Measurements from ENCODE around the gene KRT12.

KRT12 gene

DNA sequence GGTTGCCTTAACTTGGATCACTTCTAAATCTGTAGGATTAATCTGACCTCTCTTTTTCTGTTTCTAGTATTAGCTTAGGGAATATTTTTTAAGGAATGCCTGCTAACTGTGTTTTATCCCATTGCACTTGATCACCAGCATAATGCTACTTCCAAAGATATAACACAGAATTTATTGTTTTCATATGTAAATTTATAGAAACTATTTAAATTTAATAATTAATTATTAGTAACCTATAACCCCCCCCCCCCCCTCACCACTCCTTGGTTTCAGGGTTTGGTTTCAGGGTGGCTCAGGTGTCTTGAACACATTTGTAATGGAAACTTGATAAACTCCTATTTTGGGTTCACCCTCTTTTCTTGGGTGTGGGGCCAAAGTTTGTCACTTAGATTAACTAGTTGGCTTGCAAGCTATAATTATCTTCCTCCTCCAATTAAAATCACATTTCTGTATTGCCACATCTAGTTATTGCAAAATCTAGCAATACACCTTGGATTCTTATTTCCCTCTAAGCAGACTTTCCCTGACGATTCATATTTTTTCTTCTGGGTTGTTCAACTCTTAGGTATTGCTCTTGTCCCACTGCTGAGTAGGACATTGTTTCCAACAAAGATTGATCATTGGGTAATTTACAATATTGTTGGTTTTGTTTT is 18.3 kb downstream of the KRT12 start:
- intact Hi-C loops (cut with DNase I): no loop called here
- no peak for DNase-seq

DNA sequence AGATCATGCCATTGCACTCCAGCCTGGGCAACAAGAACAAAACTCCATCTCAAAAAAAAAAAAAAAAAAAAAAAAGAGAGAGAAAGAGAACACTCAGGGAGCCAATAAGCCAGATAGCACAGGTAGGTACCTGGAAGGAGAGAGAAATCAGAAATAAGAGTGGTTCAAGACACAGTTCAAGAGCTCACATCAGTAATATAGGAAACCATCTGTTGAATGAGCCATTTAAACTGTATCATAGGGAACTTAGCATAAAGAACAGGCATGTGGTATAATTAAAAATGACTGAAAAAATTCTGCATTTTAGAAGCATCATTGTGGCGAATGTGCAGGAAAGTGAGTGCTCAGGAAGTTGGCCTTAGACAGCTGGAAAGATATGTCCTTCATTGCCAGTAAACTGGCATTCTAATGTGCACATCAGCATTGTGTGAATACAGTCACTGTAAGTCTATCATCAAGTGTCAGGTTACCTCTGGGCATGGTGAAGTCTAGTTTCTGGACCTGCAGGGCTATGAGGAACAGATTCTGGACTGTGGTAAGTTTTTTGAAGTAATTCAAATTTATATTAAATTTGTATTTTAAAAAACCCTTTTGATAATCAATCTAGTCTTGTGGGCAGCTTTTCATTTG is 20.4 kb downstream of the KRT12 start:
- no peak for DNase-seq
- intact Hi-C loops (cut with DNase I): no loop called here

DNA sequence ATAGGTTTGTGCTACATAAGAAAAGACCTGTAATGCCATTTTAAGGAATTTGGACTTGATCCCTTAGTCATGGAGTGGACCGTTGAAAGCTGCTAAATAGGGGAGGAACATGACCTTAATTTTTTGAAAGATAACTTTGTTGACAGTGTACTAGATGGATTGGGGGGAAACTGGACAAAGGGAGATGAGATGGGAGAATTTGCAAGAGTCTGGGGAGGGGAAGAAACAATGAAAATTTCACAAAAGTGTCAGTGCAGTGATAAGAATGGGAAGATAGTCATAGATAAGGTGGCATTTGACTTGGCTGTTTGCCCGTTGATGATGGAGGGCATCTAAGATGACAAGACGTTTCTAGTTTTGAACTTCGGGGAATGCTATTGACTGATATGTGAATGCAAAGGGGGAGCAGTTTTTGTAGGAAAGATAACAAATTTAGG is 22.3 kb downstream of the KRT12 start:
- no peak for DNase-seq
- intact Hi-C loops (cut with DNase I): no loop called here

DNA sequence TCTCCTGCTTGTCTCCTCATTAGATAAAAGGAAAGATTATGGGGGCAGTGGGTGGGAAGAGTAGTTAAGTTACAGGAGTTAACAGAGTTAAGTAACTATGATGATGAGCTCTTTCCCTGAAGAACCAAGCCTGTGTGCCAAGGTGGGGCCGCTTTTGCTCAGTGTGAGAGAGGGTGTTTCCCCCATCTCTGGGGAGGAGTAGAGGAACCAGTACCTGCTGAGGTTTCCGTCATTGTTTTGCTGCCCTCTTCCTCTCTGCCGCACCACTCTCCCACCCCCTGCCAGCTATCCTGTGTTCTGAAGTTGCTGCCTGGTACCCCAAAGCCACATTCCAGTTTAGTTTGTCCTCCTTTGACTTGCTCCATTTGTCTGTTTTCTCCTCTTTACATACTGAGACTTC is 23.8 kb downstream of the KRT12 start:
- intact Hi-C loops (cut with DNase I): no loop called here
- no peak for DNase-seq

DNA sequence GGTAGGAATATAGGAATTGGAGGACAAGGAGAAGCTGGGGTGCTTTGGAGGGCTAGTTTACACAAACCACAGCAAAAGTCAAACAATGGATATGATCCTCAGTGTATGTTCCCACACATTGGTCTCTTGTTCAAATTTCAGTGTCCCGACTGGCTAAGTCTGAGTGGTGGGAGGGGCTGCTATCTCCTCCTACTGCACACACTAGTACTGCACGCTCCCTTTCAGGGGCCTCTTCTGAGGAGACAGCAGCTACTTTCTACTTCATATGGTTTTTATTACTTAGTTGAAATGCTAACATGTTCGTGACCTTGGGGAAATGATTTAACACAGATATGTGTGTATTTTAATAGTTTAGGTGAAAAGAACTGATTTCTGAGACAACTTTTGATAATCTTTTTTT is 25.8 kb downstream of the KRT12 start:
- intact Hi-C loops (cut with DNase I): no loop called here
- no peak for DNase-seq

DNA sequence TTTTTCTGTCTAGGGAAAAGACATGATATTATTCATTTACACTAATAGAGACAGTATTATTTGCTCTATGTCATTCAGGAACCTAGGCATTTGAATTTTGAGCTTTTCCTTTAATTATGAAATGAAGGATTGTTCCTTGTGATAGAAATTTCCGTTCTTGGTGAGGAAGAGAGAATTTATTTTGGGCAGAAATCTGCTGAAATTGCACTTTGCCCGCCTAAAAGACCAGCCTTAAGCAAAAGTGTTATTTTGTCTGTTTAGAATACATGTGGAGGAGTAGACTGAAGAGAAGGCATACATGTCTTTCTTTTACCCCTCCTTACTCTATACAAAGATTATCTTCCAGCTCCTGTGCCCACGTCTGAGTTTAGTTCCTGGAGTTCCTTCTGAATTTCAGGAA is 27.8 kb downstream of the KRT12 start:
- no peak for DNase-seq
- intact Hi-C loops (cut with DNase I): no loop called here

DNA sequence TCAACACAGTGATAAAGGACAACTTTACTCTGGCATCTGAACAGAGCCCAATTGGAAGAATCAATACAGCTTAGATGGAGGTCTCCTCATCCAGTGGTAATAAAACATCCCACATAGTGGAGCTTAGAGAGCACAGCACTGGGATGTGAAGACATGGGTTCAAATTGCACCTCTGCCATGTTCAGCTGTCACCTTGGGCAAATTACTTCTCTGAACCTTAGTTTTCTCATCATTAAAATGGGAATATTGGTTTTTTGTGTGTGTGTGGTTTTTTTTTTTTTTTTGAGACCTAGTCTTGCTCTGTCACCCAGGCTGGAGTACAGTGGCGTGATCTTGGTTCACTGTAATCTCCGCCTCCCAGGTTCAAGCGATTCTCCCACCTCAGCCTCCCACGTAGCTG is 31.0 kb downstream of the KRT12 start:
- intact Hi-C loops (cut with DNase I): no loop called here
- no peak for DNase-seq

DNA sequence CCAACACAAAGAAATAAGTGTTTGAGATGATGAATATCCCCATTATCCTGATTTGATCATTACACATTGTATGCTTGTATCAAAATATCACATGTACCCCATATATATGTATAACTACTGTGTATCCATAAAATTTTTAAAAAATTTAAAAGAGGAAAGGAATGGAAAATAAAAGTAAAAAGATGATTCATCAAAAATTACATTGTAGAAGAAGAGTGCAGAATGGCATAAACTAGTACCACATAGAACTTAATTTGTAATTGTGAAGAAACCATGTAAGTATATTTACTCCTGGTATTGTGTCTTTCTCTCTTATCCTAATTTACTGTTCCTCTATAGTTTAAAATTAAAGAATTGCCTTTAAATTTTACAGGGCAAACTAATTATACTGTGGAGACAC is 33.1 kb downstream of the KRT12 start:
- intact Hi-C loops (cut with DNase I): no loop called here
- no peak for DNase-seq

DNA sequence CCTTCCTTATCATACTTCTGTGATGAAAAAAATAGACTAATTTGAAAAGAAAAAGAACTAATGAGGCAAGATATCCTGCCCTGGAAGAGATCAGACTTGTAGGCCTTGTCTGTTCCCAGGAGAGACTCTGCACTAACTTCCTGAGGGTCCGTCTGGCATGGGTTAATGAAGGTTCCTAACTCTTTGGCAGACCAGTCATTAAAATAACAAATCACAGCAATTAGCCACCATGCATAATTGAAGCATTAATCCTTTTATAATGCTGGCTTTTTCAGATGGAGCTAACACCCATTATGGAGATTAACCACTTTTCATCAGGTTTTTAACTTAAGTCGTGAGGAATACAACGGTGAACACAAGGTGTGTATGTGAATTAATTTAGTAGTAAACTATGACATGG is 34.2 kb downstream of the KRT12 start:
- no peak for DNase-seq
- intact Hi-C loops (cut with DNase I): no loop called here

DNA sequence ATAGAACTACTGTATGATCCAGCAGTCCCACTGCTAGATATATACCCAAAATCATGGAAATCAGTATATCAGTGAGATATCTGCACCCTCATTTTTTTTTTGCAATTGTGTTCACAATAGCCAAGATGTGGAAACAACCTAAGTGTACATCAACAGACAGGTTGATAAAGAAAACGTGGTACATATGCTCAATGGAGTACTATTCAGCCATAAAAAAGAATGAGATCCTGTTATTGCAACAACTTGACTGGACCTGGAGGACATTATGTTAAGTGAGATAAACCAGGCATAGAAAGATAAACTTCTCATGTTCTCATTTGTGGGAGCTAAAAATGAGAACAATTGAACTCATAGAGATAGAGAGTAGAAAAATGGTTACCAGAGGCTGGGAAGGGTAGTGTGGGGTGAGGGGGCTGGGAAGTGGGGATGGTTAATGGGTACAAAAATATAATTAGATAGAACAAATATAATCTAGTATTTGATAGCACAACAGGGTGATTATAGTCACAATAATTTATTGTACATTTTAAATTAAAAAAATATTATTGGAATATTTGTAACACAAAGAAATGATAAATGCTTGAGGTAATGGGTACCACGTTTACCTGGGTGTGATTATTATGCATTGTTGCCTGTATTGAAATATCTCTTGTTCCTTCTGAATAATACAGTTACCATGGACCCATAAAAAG is 36.8 kb downstream of the KRT12 start:
- no peak for DNase-seq
- intact Hi-C loops (cut with DNase I): no loop called here

DNA sequence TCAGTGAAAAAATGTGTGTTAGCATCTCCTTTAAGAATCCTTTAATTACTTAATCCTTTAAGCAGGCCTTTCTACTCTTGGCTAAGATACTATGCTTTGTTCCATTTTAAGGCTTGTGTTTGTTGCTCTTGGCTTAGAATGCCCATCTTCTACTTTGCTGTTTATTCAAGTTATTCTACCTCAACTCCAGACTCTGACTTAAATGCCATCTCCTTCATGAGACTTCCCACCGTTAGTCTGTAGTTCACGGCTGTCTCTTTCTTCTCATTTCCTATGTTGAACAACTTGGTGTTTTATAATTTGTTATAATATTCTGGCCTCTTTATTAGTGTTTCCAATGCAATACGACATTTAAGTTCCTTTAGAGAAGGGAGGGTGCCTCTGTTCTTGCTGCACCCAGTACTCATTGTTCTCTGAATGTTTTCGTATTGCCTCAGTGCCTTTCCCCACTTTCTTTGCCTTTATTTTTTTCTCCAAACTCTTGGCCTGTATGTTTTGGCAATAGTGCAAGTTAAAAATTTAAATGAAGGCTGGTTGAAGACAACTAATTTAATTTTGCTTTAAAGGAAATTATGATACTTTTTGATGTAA is 38.5 kb downstream of the KRT12 start:
- intact Hi-C loops (cut with DNase I): no loop called here
- no peak for DNase-seq

DNA sequence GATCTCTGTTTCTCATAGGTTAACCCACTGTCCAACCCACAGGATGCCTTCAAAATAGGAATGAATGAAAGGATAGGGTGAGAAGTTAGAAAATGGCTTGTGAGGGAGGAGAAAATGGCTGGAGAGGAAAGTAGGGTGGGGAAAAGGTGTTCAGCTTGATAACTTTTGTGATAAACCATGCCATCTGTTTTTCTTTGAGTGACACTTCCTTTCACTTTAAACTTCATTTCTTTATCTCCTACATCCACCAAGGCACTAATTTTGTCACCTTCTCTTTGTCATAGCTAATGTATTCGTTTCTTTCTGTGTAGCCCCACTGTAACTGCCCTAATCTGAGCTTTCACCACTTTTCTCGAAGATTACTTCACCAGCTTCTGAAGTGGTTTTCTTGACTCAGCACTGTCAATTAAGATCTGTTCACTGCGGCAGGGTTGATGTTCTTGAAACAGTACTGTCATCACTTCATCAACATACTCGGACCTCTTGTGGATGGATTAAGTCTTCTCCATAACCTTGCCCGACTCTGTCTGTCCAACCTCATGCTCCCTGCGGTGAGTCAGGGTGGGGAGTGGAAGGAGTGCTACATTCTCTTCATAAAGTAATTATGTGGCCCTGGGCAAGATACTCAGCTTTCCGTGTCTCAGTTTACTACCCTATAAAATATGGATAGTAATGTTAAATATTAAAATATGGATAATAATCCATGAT is 39.1 kb downstream of the KRT12 start:
- DNase-seq: no peak
- intact Hi-C loops (cut with DNase I): no loop called here

DNA sequence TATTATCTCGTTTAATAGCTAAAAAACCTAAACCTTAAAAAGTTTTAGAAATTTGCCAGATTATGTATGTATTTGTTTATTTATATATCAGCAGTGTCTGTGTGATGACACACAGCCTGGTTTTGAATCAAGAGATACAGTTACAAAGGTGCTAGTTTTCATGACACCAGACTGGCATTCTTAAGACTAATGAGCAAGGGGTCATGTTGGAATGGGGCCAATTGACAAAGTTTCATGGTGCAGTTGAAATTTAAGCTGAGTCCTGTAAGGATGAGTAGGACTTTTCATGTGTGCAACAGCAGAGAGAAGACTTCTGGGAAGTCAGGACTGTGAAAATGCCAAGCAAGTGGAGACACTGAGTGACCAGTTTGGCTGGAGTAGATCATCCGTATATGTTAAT is 41.4 kb downstream of the KRT12 start:
- intact Hi-C loops (cut with DNase I): no loop called here
- no peak for DNase-seq

DNA sequence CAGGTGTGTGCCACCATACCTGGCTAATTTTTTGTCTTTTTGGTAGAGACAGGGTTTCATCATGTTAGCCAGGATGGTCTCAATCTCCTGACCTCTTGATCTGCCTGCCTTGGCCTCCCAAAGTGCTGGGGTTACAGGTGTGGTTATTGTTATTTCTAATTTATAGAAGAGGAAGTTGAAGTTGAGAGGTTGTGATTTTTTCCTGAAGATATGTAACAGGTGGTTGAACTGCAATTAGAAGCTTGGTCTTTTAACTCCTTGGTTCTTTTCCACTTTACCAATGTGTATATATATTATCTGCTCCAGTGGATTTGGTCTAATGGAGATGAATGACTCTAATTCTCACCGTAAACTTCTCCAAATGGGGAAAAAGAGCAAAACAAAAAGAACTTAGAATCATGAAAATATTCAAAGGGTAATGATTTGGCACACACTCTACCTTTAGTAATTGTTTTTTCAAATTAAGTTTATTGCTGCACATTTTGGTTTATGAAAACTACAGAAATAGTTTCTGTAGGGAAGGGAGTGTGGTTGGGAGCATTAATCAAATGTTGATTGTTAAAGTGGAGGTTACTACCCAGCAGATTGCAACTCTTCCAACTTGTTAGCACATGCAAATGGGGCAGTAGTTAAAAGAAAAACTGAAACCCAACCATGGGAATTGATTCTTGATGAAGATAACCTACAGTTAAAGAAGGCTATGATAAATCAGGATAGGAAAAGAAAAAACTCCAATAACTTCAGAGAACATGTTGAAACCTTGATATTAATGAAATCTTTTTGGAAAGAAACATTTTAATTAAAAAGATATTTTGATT is 42.8 kb downstream of the KRT12 start:
- no peak for DNase-seq
- intact Hi-C loops (cut with DNase I): no loop called here

DNA sequence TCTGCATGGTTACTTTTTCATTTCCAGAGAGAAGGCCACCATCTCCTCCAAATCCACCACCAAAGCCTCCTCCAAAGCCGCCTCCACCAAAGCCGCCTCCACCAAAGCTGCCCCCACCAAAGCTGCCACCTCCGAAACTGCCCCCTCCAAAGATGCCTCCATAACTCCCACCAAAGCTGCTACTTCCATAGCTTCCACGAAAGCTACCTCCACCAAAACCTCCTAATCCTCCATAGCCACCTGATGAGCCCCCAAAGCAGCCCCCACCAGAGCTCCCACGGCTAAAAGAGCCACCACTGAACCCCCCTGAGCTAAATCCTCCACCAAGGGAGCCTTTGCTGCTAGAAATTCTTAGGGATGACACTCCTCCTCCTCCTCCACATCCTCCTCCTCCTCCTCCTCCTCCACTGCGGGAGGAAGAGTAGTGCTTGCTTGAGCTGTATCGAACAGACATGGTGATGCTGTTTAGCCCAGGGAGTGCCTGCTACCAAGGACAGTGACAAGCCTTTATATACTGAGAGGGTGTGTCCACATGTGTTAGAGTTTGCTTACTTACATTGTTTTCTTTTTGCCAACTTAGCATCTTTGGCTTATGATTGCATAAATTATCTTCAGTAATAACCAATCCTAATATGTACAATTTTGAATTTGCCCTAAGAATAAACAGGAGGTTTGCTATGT is 44.8 kb downstream of the KRT12 start, which contains the start of gene KRT10:
Gene KRT10 (minus strand): TSS at position 483 of the 681 bp plus-strand sequence. CDS start 29 bp downstream, at position 454.
- intact Hi-C loops (cut with DNase I): no loop called here
- DNase-seq: no peak

DNA sequence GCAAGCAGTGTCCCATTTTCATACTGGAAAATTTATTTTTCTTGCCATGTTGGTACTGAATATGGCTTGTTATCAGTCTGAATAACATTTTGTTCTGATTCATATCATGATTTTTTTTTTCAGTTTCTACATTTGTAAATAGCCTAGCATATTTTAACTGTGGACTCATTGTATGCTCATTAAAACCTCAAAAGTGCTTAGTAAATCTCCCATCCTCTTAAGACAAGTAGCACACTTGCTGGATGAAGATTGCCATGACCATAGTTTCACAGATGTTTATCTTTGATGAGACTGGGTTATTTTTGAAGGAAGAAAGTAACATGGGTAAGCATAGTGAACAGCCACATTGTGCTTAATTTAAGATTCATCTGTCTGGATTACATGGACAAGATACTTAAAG is 45.5 kb downstream of the KRT12 start:
- intact Hi-C loops (cut with DNase I): no loop called here
- no peak for DNase-seq

DNA sequence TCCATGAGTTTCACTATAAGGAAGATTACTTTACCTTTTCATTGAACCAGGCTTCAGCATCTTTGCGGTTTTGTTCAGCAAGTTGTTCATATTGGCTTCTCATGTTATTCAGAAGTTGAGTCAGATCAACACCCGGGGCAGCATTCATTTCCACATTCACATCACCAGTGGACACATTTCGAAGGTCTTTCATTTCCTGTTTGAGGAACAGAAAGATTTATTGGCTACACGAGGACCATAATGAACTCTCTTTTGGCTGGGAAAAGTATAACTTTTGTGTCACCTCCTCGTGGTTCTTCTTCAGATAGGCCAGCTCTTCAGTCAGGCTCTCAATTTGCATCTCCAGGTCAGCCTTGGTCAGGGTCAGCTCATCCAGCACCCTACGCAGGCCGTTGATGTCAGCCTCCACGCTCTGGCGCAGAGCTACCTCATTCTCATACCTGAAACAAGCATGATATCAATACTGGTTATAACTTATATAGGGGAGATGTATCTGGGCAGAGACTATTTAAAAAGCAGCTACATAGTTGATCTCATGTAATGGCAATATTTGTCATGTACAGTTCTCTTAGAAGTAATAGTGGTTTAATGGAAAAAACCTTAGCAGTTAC is 46.7 kb downstream of the KRT12 start:
- no peak for DNase-seq
- intact Hi-C loops (cut with DNase I): no loop called here

DNA sequence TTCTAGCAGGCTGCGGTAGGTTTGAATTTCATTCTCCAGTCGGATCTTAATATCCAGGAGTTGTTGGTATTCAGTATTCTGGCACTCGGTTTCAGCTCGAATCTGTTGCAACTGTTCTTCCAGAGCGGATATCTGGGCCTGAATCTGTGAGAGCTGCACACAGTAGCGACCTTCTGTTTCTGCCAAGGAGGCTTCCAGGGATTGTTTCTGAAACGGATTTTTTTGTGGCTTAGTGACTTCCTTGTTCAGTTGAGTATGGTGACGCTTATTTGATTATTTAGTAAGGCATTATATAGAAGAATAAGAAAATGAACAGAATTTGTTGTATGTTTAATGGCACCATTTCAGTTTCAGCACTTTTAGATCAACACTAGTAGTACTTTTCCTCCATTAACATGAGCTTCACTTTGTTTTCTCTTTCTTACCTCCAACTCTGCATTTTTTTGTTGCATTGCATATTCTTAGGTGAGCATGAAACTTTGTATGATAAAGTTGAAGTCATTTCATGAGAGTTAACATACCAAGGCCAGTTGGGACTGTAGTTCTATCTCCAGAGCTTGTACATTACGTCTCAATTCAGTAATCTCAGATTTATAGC is 47.4 kb downstream of the KRT12 start:
- DNase-seq: no peak
- intact Hi-C loops (cut with DNase I): no loop called here

Data from posterior cingulate gyrus (tissue), 11 donors.